ENCODE measurements around the gene ADAP1.
"Not testable (repeated sequence)": the region's sequence is repeated elsewhere in the genome, so short reads cannot be mapped to it uniquely, and the experiment has no call there.

The ADAP1 gene

DNA sequence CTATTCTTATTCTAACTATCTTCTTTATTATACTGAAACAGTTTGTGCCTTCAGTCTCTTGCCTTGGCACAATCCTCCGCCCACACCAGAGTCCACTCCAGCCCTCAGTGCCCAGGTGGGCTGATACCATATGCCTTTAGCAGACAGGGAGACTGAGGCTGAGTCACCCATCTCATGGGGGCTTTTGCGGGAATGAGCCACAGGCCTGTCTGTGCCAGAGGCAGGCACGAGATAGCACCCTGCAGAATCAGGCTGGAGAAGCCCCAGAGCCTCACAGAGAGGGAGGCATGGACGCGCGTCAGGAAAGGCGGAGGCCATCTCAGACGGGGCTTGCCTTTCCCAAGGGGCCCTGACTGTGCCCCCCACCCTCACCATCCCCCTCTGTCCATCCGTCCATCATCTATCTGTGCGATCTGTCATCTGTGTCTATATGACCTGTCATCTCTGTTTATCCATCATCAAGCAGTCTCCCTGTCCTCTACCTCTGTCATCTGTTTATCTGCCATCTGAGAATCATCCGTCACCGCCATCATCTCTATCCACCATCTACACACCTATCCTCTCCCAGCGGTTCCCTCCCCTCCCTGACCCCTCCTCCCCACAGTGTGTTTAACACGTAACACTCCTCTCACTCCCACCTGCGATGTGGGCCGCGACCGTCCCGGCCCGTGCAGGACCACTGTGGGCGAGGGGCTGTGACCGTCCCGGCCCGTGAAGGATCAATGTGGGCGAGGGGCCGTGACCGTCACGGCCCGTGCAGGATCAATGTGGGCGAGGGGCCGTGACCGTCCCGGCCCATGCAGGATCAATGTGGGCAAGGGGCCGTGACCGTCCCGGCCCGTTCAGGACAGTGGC is 7.3 kb upstream of the ADAP1 start:
- Histone ChIP-seq H3K27ac (ENCODE audit: low read depth, low read length, poor library complexity, severe bottlenecking) (no peak overlapping the region), H3K9me2 (ENCODE audit: low read depth, low read length) (no peaks in the 10 kb centered on the region), H3K9me3 (ENCODE audit: low read length) (no peaks in the 10 kb centered on the region), H3F3A (ENCODE audit: insufficient read depth, low read length) (no peaks in the 10 kb centered on the region), H2AFZ (ENCODE audit: low read length) (no peak overlapping the region), H3K4me1 (ENCODE audit: insufficient read depth, low read length, severe bottlenecking) (no peaks in the 10 kb centered on the region), H3K79me2 (ENCODE audit: insufficient read depth, low read length) (no peaks in the 10 kb centered on the region), H4K20me1 (ENCODE audit: insufficient read depth, low read length) (no peaks in the 10 kb centered on the region), H3K36me3 (ENCODE audit: insufficient read depth, low read length) (peaks cover 3% of the 10 kb centered on the region), H3K4me3 (ENCODE audit: low read depth, low read length, poor library complexity, severe bottlenecking) (no peak overlapping the region), H3K27me3 (ENCODE audit: insufficient read depth, low read length) (peaks cover 29% of the 10 kb centered on the region), H3K4me2 (ENCODE audit: low read length) (no peak overlapping the region), H3K9ac (ENCODE audit: low read length) (no peak overlapping the region)
- TF ChIP-seq, protein P1, sequence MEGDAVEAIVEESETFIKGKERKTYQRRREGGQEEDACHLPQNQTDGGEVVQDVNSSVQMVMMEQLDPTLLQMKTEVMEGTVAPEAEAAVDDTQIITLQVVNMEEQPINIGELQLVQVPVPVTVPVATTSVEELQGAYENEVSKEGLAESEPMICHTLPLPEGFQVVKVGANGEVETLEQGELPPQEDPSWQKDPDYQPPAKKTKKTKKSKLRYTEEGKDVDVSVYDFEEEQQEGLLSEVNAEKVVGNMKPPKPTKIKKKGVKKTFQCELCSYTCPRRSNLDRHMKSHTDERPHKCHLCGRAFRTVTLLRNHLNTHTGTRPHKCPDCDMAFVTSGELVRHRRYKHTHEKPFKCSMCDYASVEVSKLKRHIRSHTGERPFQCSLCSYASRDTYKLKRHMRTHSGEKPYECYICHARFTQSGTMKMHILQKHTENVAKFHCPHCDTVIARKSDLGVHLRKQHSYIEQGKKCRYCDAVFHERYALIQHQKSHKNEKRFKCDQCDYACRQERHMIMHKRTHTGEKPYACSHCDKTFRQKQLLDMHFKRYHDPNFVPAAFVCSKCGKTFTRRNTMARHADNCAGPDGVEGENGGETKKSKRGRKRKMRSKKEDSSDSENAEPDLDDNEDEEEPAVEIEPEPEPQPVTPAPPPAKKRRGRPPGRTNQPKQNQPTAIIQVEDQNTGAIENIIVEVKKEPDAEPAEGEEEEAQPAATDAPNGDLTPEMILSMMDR (IDR thresholded peaks at IDR 0.05; ENCODE audit: low read length): no peak
- no peak for TF ChIP-seq EZH2 (IDR thresholded peaks at IDR 0.05; ENCODE audit: borderline replicate concordance, low read length)

DNA sequence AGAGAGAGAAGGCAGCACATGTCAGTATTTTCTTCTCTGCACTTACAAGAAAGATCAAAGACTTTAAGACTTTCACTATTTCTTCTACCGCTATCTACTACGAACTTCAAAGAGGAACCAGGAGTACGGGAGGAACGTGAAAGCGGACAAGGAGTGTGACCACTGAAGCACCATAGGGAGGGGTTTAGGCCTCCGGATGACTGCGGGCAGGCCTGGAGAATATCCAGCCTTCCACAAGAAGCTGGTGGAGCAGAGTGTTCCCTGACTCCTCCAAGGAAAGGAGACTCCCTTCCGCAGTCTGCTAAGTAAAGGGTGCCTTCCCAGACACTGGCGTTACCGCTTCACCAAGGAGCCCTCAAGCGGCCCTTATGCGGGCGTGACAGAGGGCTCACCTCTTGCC is 6.5 kb upstream of the ADAP1 start:
- not testable (repeated sequence) for H3K79me2 ChIP-seq (ENCODE audit: insufficient read depth, low read length); H3K36me3 ChIP-seq (ENCODE audit: insufficient read depth, low read length); H3K9ac ChIP-seq (ENCODE audit: low read length); H2AFZ ChIP-seq (ENCODE audit: low read length); H3K9me2 ChIP-seq (ENCODE audit: low read depth, low read length); H3K4me2 ChIP-seq (ENCODE audit: low read length); H3K9me3 ChIP-seq (ENCODE audit: low read length); H3K27ac ChIP-seq (ENCODE audit: low read depth, low read length, poor library complexity, severe bottlenecking); H3K4me1 ChIP-seq (ENCODE audit: insufficient read depth, low read length, severe bottlenecking); H3K4me3 ChIP-seq (ENCODE audit: low read depth, low read length, poor library complexity, severe bottlenecking); H4K20me1 ChIP-seq (ENCODE audit: insufficient read depth, low read length); H3F3A ChIP-seq (ENCODE audit: insufficient read depth, low read length)
- peaks cover 31% of the 10 kb centered on the region for H3K27me3 ChIP-seq (ENCODE audit: insufficient read depth, low read length)

DNA sequence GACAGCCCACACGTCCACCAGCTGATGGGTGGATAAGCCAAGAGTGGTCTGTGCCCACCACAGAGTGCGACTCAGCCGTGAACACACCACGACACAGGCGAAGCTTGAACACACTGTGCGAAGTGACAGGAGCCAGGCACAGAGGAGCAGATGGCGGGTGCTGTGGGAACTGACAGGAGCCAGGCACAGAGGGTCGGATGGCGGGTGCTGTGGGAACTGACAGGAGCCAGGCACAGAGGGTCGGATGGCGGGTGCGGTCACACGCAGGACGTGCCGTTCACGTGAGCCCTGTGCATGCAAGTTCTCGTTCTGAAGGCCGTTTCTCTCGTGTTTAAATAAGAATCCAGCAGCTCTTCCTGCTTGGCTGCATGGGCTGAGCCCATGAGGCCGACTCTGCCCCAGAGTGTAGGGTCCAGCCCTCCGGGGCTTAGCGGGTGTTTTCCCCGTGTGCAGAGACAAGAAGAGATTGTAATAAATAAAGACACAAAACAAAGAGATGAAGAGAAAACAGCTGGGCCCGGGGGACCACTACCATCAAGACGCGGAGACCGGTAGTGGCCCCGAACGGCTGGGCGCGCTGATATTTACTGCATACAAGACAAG is 5.9 kb upstream of the ADAP1 start:
- Histone ChIP-seq H3K79me2 (ENCODE audit: insufficient read depth, low read length) (no peaks in the 10 kb centered on the region), H3K27me3 (ENCODE audit: insufficient read depth, low read length) (peaks cover 34% of the 10 kb centered on the region), H3K9me2 (ENCODE audit: low read depth, low read length) (no peaks in the 10 kb centered on the region), H4K20me1 (ENCODE audit: insufficient read depth, low read length) (no peaks in the 10 kb centered on the region), H3K36me3 (ENCODE audit: insufficient read depth, low read length) (no peaks in the 10 kb centered on the region), H3K4me3 (ENCODE audit: low read depth, low read length, poor library complexity, severe bottlenecking) (no peak overlapping the region), H3K4me2 (ENCODE audit: low read length) (no peak overlapping the region), H3K27ac (ENCODE audit: low read depth, low read length, poor library complexity, severe bottlenecking) (no peak overlapping the region), H2AFZ (ENCODE audit: low read length) (no peak overlapping the region), H3K9ac (ENCODE audit: low read length) (no peak overlapping the region), H3F3A (ENCODE audit: insufficient read depth, low read length) (no peaks in the 10 kb centered on the region), H3K4me1 (ENCODE audit: insufficient read depth, low read length, severe bottlenecking) (no peaks in the 10 kb centered on the region), H3K9me3 (ENCODE audit: low read length) (no peaks in the 10 kb centered on the region)
- TF ChIP-seq EZH2 (IDR thresholded peaks at IDR 0.05; ENCODE audit: borderline replicate concordance, low read length): no peak
- TF ChIP-seq, protein P1 (IDR thresholded peaks at IDR 0.05; ENCODE audit: low read length): no peak

DNA sequence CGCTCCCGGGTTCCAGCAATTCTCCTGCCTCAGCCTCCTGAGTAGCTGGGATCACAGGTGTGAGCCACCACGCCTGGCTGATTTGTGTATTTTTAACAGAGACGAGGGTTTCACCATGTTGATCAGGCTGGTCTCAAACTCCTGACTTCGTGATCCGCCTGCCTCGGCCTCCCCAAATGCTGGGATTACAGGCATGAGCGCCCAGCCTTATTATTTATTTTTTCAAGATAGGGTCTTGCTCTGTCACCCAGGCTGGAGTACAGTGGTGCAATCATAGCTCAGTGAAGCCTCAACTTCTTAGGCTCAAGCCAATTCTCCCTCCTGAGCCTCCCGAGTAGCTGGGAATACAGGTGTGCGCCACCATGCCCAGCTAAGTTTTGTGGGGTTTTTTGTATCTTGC is 5.3 kb upstream of the ADAP1 start:
- H2AFZ ChIP-seq (ENCODE audit: low read length); H3K36me3 ChIP-seq (ENCODE audit: insufficient read depth, low read length); H3K4me3 ChIP-seq (ENCODE audit: low read depth, low read length, poor library complexity, severe bottlenecking); H3K4me1 ChIP-seq (ENCODE audit: insufficient read depth, low read length, severe bottlenecking); H4K20me1 ChIP-seq (ENCODE audit: insufficient read depth, low read length); H3K9me3 ChIP-seq (ENCODE audit: low read length); H3K4me2 ChIP-seq (ENCODE audit: low read length); H3K79me2 ChIP-seq (ENCODE audit: insufficient read depth, low read length); H3K9ac ChIP-seq (ENCODE audit: low read length); H3K9me2 ChIP-seq (ENCODE audit: low read depth, low read length); H3K27ac ChIP-seq (ENCODE audit: low read depth, low read length, poor library complexity, severe bottlenecking); H3F3A ChIP-seq (ENCODE audit: insufficient read depth, low read length): not testable (repeated sequence)
- H3K27me3 ChIP-seq (ENCODE audit: insufficient read depth, low read length): peaks cover 31% of the 10 kb centered on the region
